Uterus (tissue), 4 donors: Measurements from ENCODE around the gene GRK2. TPM values are rescaled to one million over a fixed set of nuclear protein-coding genes. Genes with fewer than 3 reads are reported as not detected.

Experiments used
- DNase-seq, 2 donors: peaks; one replicate each; pipeline ENCODE4 v3.0.0-alpha.2; 2019 to 2020
- H3K27ac ChIP-seq, 2 donors: fragments of 200-600 bp; sonication (generic); 1 replicate in 1 of 2; 2 replicates in 1 of 2; pipeline ENCODE4 v1.5.1; 2016 to 2018
- H3K27me3 ChIP-seq, 2 donors: fragments of 200-600 bp; sonication (generic); one replicate each; pipeline ENCODE4 v1.5.1; 2018 to 2019; ENCODE audit warnings: control low read depth in 1 of 2
- H3K36me3 ChIP-seq, 2 donors: fragments of 200-600 bp; sonication (generic); one replicate each; pipeline ENCODE4 v1.5.1; 2019; ENCODE audit warnings: control low read depth in 1 of 2
- H3K4me1 ChIP-seq, 2 donors: fragments of 200-600 bp; sonication (generic); one replicate each; pipeline ENCODE4 v1.5.1; 2018 to 2019; ENCODE audit warnings: control low read depth in 1 of 2
- H3K4me3 ChIP-seq, 2 donors: fragments of 200-600 bp; sonication (generic); 1 replicate in 1 of 2; 2 replicates in 1 of 2; pipeline ENCODE4 v1.5.1; 2018 to 2019; ENCODE audit warnings: mild to moderate bottlenecking in 1 of 2
- H3K9me3 ChIP-seq, 2 donors: fragments of 200-600 bp; sonication (generic); one replicate each; pipeline ENCODE4 v1.5.1; 2019; ENCODE audit warnings: control low read depth in 1 of 2
- POLR2A ChIP-seq, 2 donors: fragments of 450-650 bp; IDR thresholded peaks; one replicate each; pipeline ENCODE4 v1.6.1; 2016; ENCODE audit warnings: antibody characterized with exemption in 2 of 2, mild to moderate bottlenecking in 1 of 2, moderate library complexity in 1 of 2
- intact Hi-C: fragments of 100-400 bp; cut with DNase I; formaldehyde crosslinking; loops from one replicate; pipeline ENCODE4 v1.15.1; 2023; ENCODE audit warnings: low total_unique reads
- total RNA-seq, 4 donors: library from RNA; depleted of rRNA in 3 of 4; stranded (reverse); fragments of >200 nt in 3 of 4; gene quantifications; one replicate each; pipeline versions ENCODE4 v1.1.0 to v1.2.4, GENCODE V29; 2014 to 2023
- TF ChIP-seq, protein P1 (sequence below), 4 experiments: fragments of 200-600 bp in 2 of 4; fragments of 450-650 bp in 2 of 4; sonication (generic) in 2 of 4; IDR thresholded peaks; one replicate each; pipeline ENCODE4 v1.5.1; 2016 to 2019; ENCODE audit warnings: antibody characterized with exemption in 4 of 4, mild to moderate bottlenecking in 2 of 4, moderate library complexity in 1 of 4
- donor health status: DM: yes; HTN: yes; CAD: no.

Gene GRK2
- total RNA-seq, 4 donors from 2014 or later = 25.0 to 93.8 (median 64.2) TPM

DNA sequence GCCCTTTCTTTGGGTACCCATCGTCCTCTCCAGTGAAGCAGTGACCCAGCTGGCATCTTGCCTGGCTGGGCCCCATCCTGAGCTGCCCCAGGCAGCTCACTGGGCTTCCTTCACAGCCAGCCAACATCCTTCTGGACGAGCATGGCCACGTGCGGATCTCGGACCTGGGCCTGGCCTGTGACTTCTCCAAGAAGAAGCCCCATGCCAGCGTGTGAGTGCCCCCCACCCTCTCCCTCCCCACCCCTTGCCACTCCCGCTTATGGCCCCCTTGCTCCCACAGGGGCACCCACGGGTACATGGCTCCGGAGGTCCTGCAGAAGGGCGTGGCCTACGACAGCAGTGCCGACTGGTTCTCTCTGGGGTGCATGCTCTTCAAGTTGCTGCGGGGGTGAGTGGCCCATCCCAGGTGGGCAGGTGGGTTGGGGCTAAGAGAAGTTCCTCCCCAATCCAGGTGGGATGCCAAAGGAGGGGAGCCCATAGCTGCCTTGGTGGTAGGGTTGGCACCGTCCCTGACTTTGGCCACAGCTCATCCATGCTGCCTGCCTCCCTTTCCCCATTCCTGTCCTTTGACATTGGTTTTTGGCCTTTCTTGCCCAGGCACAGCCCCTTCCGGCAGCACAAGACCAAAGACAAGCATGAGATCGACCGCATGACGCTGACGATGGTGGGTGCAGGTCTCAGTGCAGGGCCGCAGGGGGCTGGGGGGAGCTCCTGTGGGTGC, 16.0 kb downstream of the GRK2 start:
- H3K27ac ChIP-seq = no peak overlapping the region
- H3K9me3 ChIP-seq = no peaks in the 10 kb centered on the region
- intact Hi-C loops = no loop called here
- H3K4me1 ChIP-seq = peaks cover 0 to 6% of the 10 kb centered on the region in 2 donors
- no peaks in the 10 kb centered on the region for H3K36me3 ChIP-seq
- no peak overlapping the region for H3K4me3 ChIP-seq
- no peak for TF ChIP-seq POLR2A (IDR thresholded peaks at IDR 0.05)
- TF ChIP-seq, protein P1, sequence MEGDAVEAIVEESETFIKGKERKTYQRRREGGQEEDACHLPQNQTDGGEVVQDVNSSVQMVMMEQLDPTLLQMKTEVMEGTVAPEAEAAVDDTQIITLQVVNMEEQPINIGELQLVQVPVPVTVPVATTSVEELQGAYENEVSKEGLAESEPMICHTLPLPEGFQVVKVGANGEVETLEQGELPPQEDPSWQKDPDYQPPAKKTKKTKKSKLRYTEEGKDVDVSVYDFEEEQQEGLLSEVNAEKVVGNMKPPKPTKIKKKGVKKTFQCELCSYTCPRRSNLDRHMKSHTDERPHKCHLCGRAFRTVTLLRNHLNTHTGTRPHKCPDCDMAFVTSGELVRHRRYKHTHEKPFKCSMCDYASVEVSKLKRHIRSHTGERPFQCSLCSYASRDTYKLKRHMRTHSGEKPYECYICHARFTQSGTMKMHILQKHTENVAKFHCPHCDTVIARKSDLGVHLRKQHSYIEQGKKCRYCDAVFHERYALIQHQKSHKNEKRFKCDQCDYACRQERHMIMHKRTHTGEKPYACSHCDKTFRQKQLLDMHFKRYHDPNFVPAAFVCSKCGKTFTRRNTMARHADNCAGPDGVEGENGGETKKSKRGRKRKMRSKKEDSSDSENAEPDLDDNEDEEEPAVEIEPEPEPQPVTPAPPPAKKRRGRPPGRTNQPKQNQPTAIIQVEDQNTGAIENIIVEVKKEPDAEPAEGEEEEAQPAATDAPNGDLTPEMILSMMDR (IDR thresholded peaks at IDR 0.05) = no peak
- DNase-seq = no peak
- H3K27me3 ChIP-seq = no peaks in the 10 kb centered on the region

DNA sequence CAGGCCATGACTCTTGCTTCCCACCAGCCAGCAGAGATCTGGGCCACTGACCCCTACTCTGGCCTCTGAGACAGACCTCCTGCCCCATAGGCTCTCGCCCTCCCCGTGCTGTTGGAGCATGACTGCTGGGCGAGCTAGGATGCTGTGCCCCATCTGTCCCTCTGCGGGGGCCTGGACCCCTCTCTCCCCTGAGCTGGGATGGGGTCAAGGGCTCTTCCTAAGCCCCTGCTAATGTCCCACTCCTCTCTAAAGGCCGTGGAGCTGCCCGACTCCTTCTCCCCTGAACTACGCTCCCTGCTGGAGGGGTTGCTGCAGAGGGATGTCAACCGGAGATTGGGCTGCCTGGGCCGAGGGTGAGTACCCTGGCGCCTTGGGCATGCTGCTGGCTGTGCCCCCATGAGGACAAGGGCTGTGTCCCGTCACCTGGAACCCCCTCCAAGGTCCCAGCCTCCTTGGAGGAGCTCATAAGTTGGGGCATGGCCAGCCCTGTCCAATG, 16.7 kb downstream of the GRK2 start:
- H3K27me3 ChIP-seq = no peaks in the 10 kb centered on the region
- no peak overlapping the region for H3K4me3 ChIP-seq
- H3K27ac ChIP-seq = no peak overlapping the region
- TF ChIP-seq POLR2A (IDR thresholded peaks at IDR 0.05) = no peak
- TF ChIP-seq, protein P1 (IDR thresholded peaks at IDR 0.05) = no peak
- no peaks in the 10 kb centered on the region for H3K36me3 ChIP-seq
- DNase-seq = no peak
- peaks cover 5 to 8% of the 10 kb centered on the region in 2 donors for H3K4me1 ChIP-seq
- intact Hi-C loops = no loop called here
- H3K9me3 ChIP-seq = no peaks in the 10 kb centered on the region

DNA sequence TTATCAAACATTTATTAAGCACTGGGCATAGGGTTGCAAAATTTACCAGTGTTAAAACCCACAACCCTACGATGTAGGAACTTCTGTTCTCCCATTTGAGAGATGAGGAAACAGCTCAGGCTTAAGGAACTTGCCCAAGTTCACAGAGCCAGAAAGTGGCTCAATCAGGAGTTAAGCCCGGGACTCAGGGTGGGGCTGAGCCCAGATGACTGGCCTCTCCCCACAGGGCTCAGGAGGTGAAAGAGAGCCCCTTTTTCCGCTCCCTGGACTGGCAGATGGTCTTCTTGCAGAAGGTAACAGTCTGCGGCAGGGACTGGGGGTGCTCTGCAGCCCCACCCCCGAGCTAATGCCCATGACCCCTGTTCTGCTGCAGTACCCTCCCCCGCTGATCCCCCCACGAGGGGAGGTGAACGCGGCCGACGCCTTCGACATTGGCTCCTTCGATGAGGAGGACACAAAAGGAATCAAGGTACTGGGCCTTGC, 17.2 kb downstream of the GRK2 start:
- intact Hi-C loops = no loop called here
- Histone ChIP-seq H3K27ac (no peak overlapping the region), H3K36me3 (no peaks in the 10 kb centered on the region), H3K9me3 (no peaks in the 10 kb centered on the region), H3K4me3 (no peak overlapping the region), H3K27me3 (no peaks in the 10 kb centered on the region), H3K4me1 (peaks cover 7 to 10% of the 10 kb centered on the region in 2 donors)
- no peak for DNase-seq
- no peak for TF ChIP-seq POLR2A (IDR thresholded peaks at IDR 0.05)
- TF ChIP-seq, protein P1 (IDR thresholded peaks at IDR 0.05) = no peak

DNA sequence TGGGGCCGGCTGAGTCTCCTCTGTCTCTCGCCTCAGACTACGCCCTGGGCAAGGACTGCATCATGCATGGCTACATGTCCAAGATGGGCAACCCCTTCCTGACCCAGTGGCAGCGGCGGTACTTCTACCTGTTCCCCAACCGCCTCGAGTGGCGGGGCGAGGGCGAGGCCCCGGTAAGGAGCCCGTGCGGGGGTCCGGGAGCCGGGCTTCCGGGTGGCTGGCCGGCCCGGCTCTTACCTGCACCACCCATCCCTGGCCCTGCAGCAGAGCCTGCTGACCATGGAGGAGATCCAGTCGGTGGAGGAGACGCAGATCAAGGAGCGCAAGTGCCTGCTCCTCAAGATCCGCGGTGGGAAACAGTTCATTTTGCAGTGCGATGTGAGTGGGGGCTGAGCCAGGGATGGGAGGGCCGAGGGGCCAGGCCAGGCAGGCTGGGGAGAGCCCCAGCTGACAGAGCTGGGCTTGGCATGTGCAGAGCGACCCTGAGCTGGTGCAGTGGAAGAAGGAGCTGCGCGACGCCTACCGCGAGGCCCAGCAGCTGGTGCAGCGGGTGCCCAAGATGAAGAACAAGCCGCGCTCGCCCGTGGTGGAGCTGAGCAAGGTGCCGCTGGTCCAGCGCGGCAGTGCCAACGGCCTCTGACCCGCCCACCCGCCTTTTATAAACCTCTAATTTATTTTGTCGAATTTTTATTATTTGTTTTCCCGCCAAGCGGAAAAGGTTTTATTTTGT, 18.7 kb downstream of the GRK2 start:
- no peak overlapping the region for H3K4me3 ChIP-seq
- no peak overlapping the region for H3K27ac ChIP-seq
- no peak for DNase-seq
- TF ChIP-seq, protein P1 (IDR thresholded peaks at IDR 0.05) = no peak
- TF ChIP-seq POLR2A (IDR thresholded peaks at IDR 0.05) = no peak
- no peaks in the 10 kb centered on the region for H3K9me3 ChIP-seq
- H3K36me3 ChIP-seq = no peaks in the 10 kb centered on the region
- no peaks in the 10 kb centered on the region for H3K27me3 ChIP-seq
- intact Hi-C loops = no loop called here
- H3K4me1 ChIP-seq = peaks cover 7 to 10% of the 10 kb centered on the region in 2 donors
